AG08395 (cell line): ENCODE results near the gene DRD2.

Source experiments
- DNase-seq: peaks from one replicate; pipeline ENCODE4 v3.0.0; 2012; ENCODE audit warnings: mixed read lengths, low spot score

DRD2 gene

DNA sequence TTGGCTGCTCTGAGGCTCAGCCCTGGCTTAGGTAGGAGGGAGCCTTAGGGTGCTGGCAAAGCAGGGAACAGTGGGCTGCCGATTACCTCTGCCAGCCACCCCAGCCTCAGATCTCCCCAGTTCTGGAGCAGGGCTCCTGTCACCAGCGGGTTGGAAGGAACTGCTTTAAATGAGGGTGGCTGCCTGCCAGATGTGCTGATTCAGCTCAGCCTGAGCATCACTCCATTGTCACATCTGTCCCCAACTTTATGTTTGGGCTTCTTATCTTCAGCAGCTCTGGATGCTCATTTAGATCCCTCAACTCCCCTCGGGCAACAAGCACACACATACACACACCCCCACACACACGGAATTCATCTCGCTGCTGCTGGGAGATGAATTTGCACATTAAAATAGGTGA lies 104.6 kb downstream of the DRD2 start:
- no peak for DNase-seq

DNA sequence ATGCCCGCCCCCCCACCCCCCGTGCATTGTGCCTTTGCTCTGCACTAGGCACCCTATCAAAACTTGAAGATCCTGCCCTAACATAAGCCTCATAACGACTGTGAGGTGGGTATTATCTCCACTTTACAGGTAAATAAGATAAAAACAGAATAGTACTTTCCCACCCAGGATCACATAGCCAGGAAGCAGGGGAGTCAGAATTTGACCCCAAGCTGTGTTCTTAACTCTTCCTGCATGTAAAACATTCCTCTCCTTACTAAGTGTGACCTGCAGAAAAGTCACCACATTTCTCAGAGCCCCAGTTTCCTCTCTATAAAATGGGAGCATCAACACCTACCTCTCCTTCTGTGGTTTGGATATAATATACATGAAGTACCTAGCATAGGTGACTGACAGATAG lies 105.8 kb downstream of the DRD2 start:
- no peak for DNase-seq

DNA sequence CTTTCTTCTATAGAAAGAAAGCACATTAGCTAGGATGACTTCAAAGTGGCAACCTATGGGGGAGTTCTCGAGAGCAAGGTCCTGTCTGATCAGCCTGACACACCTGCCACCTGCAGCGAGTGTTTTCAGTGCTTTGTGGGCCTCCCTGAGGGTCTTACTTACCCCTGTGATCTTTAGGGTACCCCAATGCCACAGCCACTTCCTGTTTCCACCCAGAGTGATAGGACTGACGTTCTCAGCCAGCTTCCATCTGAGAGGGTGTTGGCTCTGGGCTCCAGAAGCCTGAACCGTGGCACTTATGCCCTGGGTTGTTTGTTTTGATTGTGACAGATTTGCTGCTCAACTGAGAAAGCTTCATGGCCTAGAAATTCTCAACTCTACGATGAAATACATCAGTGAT lies 109.3 kb downstream of the DRD2 start:
- DNase-seq: no peak

DNA sequence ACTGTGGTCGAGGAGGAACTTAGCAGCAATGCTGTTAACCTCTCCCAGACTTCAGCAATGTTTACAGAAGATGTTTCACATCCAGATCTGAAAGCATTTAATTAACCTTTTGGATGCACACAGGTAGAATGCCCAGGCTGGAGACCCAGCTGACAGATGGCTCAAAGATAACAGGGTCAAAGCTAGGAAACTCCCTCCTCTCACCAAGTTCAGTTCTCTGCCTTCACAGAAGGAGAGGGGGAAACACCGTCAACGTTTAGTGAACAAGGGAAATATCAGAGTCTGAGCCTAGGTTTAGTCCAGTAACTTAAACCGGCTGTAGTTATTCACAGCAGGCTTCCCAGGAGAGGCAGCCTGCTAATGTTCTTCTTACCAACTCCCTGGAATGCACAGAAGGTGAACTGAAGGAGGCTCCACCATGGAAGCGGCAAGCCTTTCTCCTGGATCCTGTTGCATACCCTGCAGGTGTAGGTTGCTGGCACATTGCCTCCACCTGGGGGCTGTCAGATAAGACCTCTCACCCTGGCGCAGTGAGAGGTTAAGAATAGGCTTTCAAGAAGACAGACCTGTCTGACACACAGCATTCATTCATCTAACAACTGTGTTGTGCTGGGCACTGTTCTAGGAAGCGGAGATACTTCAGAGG lies 111.1 kb downstream of the DRD2 start:
- DNase-seq: no peak

DNA sequence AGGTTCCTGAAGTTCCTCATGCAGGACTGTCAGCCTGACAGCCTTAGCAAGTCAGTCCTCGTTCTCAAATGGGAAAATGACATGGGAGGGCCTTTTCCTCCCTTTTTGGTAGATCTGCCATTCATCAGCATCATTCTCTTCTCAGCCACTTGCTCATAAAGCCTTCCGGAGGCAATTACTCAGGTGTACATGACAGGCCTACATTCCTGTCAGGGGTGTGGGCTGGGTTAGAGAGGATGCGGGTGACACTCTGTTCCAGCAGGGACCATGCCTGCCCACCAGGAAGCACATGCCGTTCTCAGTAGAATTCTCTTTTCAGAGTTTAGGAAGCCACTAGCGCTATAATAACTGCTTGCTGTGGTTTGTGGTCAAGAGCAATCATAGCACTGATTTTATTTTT lies 111.8 kb downstream of the DRD2 start:
- no peak for DNase-seq
